Measurements from ENCODE around the gene RPS6KC1.
A peak's percentile ranks its signal among the peaks of the same experiment; 100 is the strongest.
"Not testable (repeated sequence)": the region's sequence is repeated elsewhere in the genome, so short reads cannot be mapped to it uniquely, and the experiment has no call there.

The RPS6KC1 gene

DNA sequence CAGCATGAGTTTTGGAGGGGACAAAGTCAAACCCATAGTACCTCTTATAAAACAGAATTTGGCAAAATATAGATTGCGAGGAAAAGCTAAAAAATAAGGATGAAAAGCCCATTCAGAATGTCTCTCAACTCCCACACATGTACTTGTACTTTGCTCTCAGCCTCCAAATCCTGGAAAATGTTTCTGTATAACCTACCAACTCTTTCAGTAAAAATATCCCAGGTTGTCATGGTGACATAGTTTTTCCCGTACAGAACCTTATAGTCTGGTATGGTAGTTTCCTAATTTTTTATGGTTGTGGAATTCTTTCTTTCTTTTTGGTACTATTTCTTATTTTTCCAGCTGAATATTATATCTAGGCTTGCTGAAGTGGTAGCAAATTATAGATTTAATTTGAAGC, 15.5 kb upstream of the RPS6KC1 start:
- H3K23ac ChIP-seq (ENCODE audit: low read length in 2 of 2) = no peak overlapping the region
- WGBS = 100% methylated on average over 1 of the region's 2 CpGs
- no peaks in the 10 kb centered on the region for H3K36me3 ChIP-seq (ENCODE audit: control insufficient read depth in 1 of 2, insufficient read depth in 2 of 2, low read depth in 1 of 2, low read length in 2 of 2)
- H2BK15ac ChIP-seq (ENCODE audit: low read depth, poor library complexity, severe bottlenecking) = no peak overlapping the region
- H3K4me3 ChIP-seq (ENCODE audit: insufficient read depth in 1 of 2, low read depth in 1 of 2, low read length in 2 of 2) = no peak overlapping the region
- no peak overlapping the region for H2BK12ac ChIP-seq (ENCODE audit: low read length in 2 of 2)
- H3K18ac ChIP-seq (ENCODE audit: low read depth in 1 of 2, low read length in 2 of 2) = no peak overlapping the region
- DNase-seq = no peak
- H3K9ac ChIP-seq (ENCODE audit: low read length) = no peak overlapping the region
- H3K4me2 ChIP-seq (ENCODE audit: low read length, poor library complexity, severe bottlenecking) = no peak overlapping the region
- no peak overlapping the region for H2AK5ac ChIP-seq (ENCODE audit: low read length, severe bottlenecking)
- no peak overlapping the region for H2BK120ac ChIP-seq (ENCODE audit: low read depth, low read length)
- H3K27me3 ChIP-seq (ENCODE audit: control insufficient read depth in 1 of 2, insufficient read depth in 1 of 2, low read length in 2 of 2) = peaks cover 0 to 8% of the 10 kb centered on the region in 2 experiments
- H3K4me1 ChIP-seq (ENCODE audit: control insufficient read depth, insufficient read depth, low read depth, low read length) = no peaks in the 10 kb centered on the region
- no peak overlapping the region for H4K8ac ChIP-seq (ENCODE audit: low read length)
- no peak overlapping the region for H2BK5ac ChIP-seq (ENCODE audit: low read depth, low read length, poor library complexity, severe bottlenecking)
- no peak overlapping the region for H4K91ac ChIP-seq (ENCODE audit: low read length)
- no peak overlapping the region for H2AFZ ChIP-seq (ENCODE audit: low read depth, low read length)
- no peaks in the 10 kb centered on the region for H3K9me3 ChIP-seq (ENCODE audit: control insufficient read depth, low read length)
- H3K27ac ChIP-seq (ENCODE audit: low read length, poor library complexity, severe bottlenecking) = no peak overlapping the region
- H3K14ac ChIP-seq (ENCODE audit: low read length in 2 of 2) = no peak overlapping the region
- no peaks in the 10 kb centered on the region for H3K79me1 ChIP-seq (replicated peaks; ENCODE audit: low read length, poor library complexity, severe bottlenecking)
- H3K4ac ChIP-seq (ENCODE audit: low read depth in 1 of 2, low read length in 2 of 2) = no peak overlapping the region

DNA sequence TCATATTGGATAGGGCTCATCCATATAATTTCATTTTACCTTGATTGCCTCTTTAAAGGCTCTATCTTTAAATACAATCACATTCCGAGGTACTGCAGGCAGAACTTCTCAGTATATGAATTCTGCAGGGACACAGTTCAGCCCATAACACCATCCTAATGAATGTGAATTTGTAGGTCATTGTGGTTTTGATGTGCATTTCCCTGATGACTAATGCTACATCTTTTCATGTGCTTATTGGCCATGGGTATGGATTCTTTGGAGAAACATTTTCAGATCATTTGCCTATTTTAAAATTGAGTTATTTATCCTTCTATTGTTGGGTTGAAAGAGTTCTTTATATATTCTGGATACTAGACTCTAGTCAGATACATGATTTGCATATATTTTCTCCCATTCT, 9.6 kb upstream of the RPS6KC1 start:
- H2BK5ac ChIP-seq (ENCODE audit: low read depth, low read length, poor library complexity, severe bottlenecking) = no peak overlapping the region
- H3K79me1 ChIP-seq (replicated peaks; ENCODE audit: low read length, poor library complexity, severe bottlenecking) = no peaks in the 10 kb centered on the region
- no peak overlapping the region for H4K8ac ChIP-seq (ENCODE audit: low read length)
- H2AK5ac ChIP-seq (ENCODE audit: low read length, severe bottlenecking) = no peak overlapping the region
- no peaks in the 10 kb centered on the region for H3K36me3 ChIP-seq (ENCODE audit: control insufficient read depth in 1 of 2, insufficient read depth in 2 of 2, low read depth in 1 of 2, low read length in 2 of 2)
- no peak overlapping the region for H2AFZ ChIP-seq (ENCODE audit: low read depth, low read length)
- WGBS = 40% methylated on average over 1 of the region's 1 CpG
- no peak overlapping the region for H2BK12ac ChIP-seq (ENCODE audit: low read length in 2 of 2)
- no peak overlapping the region for H3K23ac ChIP-seq (ENCODE audit: low read length in 2 of 2)
- H2BK15ac ChIP-seq (ENCODE audit: low read depth, poor library complexity, severe bottlenecking) = no peak overlapping the region
- no peak overlapping the region for H2BK120ac ChIP-seq (ENCODE audit: low read depth, low read length)
- no peak overlapping the region for H3K18ac ChIP-seq (ENCODE audit: low read depth in 1 of 2, low read length in 2 of 2)
- H3K4me3 ChIP-seq (ENCODE audit: insufficient read depth in 1 of 2, low read depth in 1 of 2, low read length in 2 of 2) = no peak overlapping the region
- H3K9me3 ChIP-seq (ENCODE audit: control insufficient read depth, low read length) = no peaks in the 10 kb centered on the region
- H3K4me1 ChIP-seq (ENCODE audit: control insufficient read depth, insufficient read depth, low read depth, low read length) = no peaks in the 10 kb centered on the region
- no peak overlapping the region for H4K91ac ChIP-seq (ENCODE audit: low read length)
- H3K9ac ChIP-seq (ENCODE audit: low read length) = no peak overlapping the region
- H3K27me3 ChIP-seq (ENCODE audit: control insufficient read depth in 1 of 2, insufficient read depth in 1 of 2, low read length in 2 of 2) = peaks cover 0 to 3% of the 10 kb centered on the region in 2 experiments
- H3K4ac ChIP-seq (ENCODE audit: low read depth in 1 of 2, low read length in 2 of 2) = no peak overlapping the region
- H3K4me2 ChIP-seq (ENCODE audit: low read length, poor library complexity, severe bottlenecking) = no peak overlapping the region
- peak; percentile 63 for DNase-seq
- no peak overlapping the region for H3K14ac ChIP-seq (ENCODE audit: low read length in 2 of 2)
- H3K27ac ChIP-seq (ENCODE audit: low read length, poor library complexity, severe bottlenecking) = no peak overlapping the region

GRCh38 chr1:213045321-213046226, 5.5 kb upstream of the RPS6KC1 start:
- H3K36me3 ChIP-seq (ENCODE audit: control insufficient read depth in 1 of 2, insufficient read depth in 2 of 2, low read depth in 1 of 2, low read length in 2 of 2); H2AFZ ChIP-seq (ENCODE audit: low read depth, low read length); H3K79me1 ChIP-seq (replicated peaks; ENCODE audit: low read length, poor library complexity, severe bottlenecking); H3K4me1 ChIP-seq (ENCODE audit: control insufficient read depth, insufficient read depth, low read depth, low read length); H3K9ac ChIP-seq (ENCODE audit: low read length); H2AK5ac ChIP-seq (ENCODE audit: low read length, severe bottlenecking); H2BK15ac ChIP-seq (ENCODE audit: low read depth, poor library complexity, severe bottlenecking); H3K23ac ChIP-seq (ENCODE audit: low read length in 2 of 2); H3K4me2 ChIP-seq (ENCODE audit: low read length, poor library complexity, severe bottlenecking); H3K4me3 ChIP-seq (ENCODE audit: insufficient read depth in 1 of 2, low read depth in 1 of 2, low read length in 2 of 2); H3K18ac ChIP-seq (ENCODE audit: low read depth in 1 of 2, low read length in 2 of 2); H3K14ac ChIP-seq (ENCODE audit: low read length in 2 of 2); H2BK120ac ChIP-seq (ENCODE audit: low read depth, low read length); H4K8ac ChIP-seq (ENCODE audit: low read length); H2BK5ac ChIP-seq (ENCODE audit: low read depth, low read length, poor library complexity, severe bottlenecking); H4K91ac ChIP-seq (ENCODE audit: low read length); H3K9me3 ChIP-seq (ENCODE audit: control insufficient read depth, low read length); H3K27me3 ChIP-seq (ENCODE audit: control insufficient read depth in 1 of 2, insufficient read depth in 1 of 2, low read length in 2 of 2); H3K27ac ChIP-seq (ENCODE audit: low read length, poor library complexity, severe bottlenecking); H3K4ac ChIP-seq (ENCODE audit: low read depth in 1 of 2, low read length in 2 of 2): not testable (repeated sequence)
- H2BK12ac ChIP-seq (ENCODE audit: low read length in 2 of 2) = peak overlapping the region in 1 of 2 experiments; percentile 11
- DNase-seq = peak; percentile 60
- 76% methylated on average over 10 of the region's 13 CpGs for WGBS

- Histone ChIP-seq H2AFZ (ENCODE audit: low read depth, low read length) (no peak overlapping the region), H2AK5ac (ENCODE audit: low read length, severe bottlenecking) (no peak overlapping the region), H4K91ac (ENCODE audit: low read length) (no peak overlapping the region), H2BK12ac (ENCODE audit: low read length in 2 of 2) (no peak overlapping the region), H4K8ac (ENCODE audit: low read length) (no peak overlapping the region), H3K14ac (ENCODE audit: low read length in 2 of 2) (no peak overlapping the region), H3K4me3 (ENCODE audit: insufficient read depth in 1 of 2, low read depth in 1 of 2, low read length in 2 of 2) (no peak overlapping the region), H3K4me2 (ENCODE audit: low read length, poor library complexity, severe bottlenecking) (no peak overlapping the region), H3K36me3 (ENCODE audit: control insufficient read depth in 1 of 2, insufficient read depth in 2 of 2, low read depth in 1 of 2, low read length in 2 of 2) (no peaks in the 10 kb centered on the region), H2BK5ac (ENCODE audit: low read depth, low read length, poor library complexity, severe bottlenecking) (no peak overlapping the region), H3K27me3 (ENCODE audit: control insufficient read depth in 1 of 2, insufficient read depth in 1 of 2, low read length in 2 of 2) (no peaks in the 10 kb centered on the region), H2BK15ac (ENCODE audit: low read depth, poor library complexity, severe bottlenecking) (no peak overlapping the region), H3K4ac (ENCODE audit: low read depth in 1 of 2, low read length in 2 of 2) (no peak overlapping the region), H3K4me1 (ENCODE audit: control insufficient read depth, insufficient read depth, low read depth, low read length) (peaks cover 4% of the 10 kb centered on the region), H2BK120ac (ENCODE audit: low read depth, low read length) (no peak overlapping the region), H3K23ac (ENCODE audit: low read length in 2 of 2) (no peak overlapping the region), H3K9ac (ENCODE audit: low read length) (no peak overlapping the region), H3K18ac (ENCODE audit: low read depth in 1 of 2, low read length in 2 of 2) (no peak overlapping the region), H3K9me3 (ENCODE audit: control insufficient read depth, low read length) (no peaks in the 10 kb centered on the region), H3K79me1 (replicated peaks; ENCODE audit: low read length, poor library complexity, severe bottlenecking) (peaks cover 5% of the 10 kb centered on the region), H3K27ac (ENCODE audit: low read length, poor library complexity, severe bottlenecking) (no peak overlapping the region)
- no CpG with 5 or more reads among the region's 1 CpG for WGBS
- DNase-seq = no peak
Measured at GRCh38 chr1:213049232-213049631, 1.8 kb upstream of the RPS6KC1 start.
